ENCODE measurements around the gene ATP5ME.
A peak's percentile ranks its signal among the peaks of the same experiment; 100 is the strongest.

GRCh38 chr4:663438-664428 is 10.3 kb downstream of the ATP5ME start:
- peak; percentile 44 for TF ChIP-seq CTCF (IDR thresholded peaks at IDR 0.05; ENCODE audit: borderline replicate concordance, extremely low read depth, low read length, poor library complexity, severe bottlenecking)
- TF ChIP-seq EZH2 (IDR thresholded peaks at IDR 0.05; ENCODE audit: borderline replicate concordance, low read depth, low read length, severe bottlenecking) = no peak

Data from DND-41 (cell line).